GM21423 (cell line): ENCODE data around the gene NVL.
"Not testable (repeated sequence)": the region's sequence is repeated elsewhere in the genome, so short reads cannot be mapped to it uniquely, and the experiment has no call there.

Experiments
- ATAC-seq: cut with Tn5 transposase; IDR thresholded peaks from one replicate; pipeline ENCODE4 v1.9.1; 2021; ENCODE audit warnings: mild to moderate bottlenecking, moderate library complexity; ENCODE audit not compliant: unreplicated experiment

NVL gene

GRCh38 chr1:224329842-224330753 lies at the start of gene NVL:
Gene NVL (minus strand): TSS chr1:224330172. CDS start chr1:224330127, 45 bp downstream.
- peak; percentile 73 for ATAC-seq

- no peak for ATAC-seq
These were observed 49.1 kb upstream of the NVL start for GRCh38 chr1:224378855-224379631.

DNA sequence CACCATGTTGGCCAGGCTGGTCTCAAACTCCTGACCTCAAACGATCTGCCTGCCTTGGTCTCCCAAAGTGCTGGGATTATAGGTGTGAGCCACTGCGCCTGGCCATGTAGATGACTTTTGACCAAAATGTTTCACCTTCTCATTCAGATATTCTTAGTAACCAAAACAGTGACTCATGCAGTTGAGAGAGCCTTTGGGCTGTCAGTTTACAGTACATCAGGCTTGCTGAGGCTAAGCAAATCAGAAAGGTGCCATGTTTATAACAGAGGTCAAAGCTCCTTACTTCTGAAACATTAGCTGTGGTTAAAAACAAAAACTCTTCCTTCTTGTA lies 47.7 kb upstream of the NVL start:
- ATAC-seq = peak; percentile 71

GRCh38 chr1:224375059-224375458 lies 45.1 kb upstream of the NVL start:
- no peak for ATAC-seq

GRCh38 chr1:224373008-224373590 lies 43.1 kb upstream of the NVL start:
- ATAC-seq = no peak

DNA sequence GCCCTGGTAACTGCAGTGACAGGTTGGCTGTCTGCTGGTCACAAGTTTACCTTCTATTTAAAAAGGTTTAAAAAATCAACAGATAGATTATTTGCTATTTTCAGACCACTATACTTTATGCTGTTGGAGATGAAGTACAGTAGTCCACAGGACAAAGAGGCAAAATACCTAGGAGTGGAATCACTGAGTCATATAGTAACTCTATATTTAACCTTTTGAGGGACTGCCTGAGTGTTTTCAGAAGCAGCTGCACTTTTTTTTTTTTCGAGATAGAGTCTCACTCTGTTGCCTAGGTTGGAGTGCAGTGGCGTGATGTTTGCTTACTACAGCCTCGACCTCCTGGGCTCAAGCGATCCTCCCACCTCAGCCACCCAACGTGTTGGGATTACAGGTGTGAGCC lies 38.4 kb upstream of the NVL start:
- peak; percentile 72 for ATAC-seq

DNA sequence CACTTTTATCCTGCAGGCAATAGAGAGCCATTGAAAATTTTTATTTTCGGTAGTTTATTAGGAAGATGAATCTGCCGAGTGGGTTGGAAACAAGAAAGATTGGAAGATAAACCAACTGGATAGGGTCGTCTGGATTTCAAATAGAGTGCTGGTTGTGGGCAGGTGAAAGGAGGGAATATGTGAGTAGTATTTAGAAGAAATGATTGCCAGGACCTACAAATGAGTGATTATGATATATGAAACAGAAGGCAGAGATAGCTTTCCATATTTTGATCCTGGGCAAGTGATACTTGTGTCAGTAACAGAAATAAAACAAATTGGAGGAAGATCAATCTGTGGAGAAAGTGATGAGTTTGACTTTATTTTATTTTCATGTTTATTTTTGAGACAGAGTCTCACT lies 29.2 kb upstream of the NVL start:
- no peak for ATAC-seq

GRCh38 chr1:224358237-224358636 lies 28.3 kb upstream of the NVL start:
- ATAC-seq = no peak

GRCh38 chr1:224357626-224358124 lies 27.7 kb upstream of the NVL start:
- no peak for ATAC-seq

- peak; percentile 98 for ATAC-seq
These were observed 27.0 kb upstream of the NVL start, which contains the start of gene CNIH4 for GRCh38 chr1:224356685-224357625. Gene CNIH4 (plus strand): TSS chr1:224356879. CDS start chr1:224356925, 46 bp downstream.

DNA sequence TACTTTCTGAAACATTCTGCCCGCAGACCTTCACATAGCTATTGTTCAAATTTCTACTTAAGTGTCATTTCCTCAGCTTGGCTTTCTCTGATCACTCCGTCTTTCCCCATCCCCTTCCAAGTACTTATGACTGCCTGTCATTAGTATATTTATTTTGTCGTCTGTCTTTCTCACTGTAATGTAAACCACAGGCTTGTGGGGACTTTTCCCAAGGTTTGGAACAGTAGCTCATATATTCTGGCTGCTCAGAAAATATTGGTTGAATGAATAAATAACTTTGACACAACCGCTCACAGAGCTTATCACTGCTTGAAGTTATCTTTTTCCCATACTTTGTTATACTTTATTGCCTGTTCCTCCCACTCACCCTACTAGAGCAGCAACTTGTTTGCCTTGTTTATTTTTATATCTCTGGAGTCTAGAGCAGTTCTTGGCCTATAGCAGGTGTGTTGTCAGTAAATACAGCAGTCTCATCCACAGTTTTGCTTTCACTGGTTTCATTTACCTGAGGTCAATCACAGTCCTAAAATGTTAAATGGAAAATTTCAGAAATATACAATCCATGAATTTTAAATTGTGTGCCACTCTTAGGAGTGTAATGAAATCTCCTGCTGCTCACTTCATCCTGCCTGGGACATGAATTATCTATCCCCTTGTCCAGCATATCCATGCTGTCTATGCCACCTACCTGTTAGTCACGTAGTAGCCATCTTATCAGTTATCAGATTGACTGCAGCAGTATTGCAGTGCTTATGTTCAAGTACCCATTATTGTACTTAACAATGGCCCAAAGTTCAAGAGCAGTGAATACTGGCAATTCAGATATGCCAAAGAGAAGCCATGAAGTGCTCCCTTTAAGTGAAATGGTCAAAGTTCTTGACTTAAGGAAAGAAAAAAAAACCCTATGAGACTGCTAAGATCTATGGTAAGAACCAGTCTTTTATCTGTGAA lies 24.3 kb upstream of the NVL start:
- no peak for ATAC-seq

DNA sequence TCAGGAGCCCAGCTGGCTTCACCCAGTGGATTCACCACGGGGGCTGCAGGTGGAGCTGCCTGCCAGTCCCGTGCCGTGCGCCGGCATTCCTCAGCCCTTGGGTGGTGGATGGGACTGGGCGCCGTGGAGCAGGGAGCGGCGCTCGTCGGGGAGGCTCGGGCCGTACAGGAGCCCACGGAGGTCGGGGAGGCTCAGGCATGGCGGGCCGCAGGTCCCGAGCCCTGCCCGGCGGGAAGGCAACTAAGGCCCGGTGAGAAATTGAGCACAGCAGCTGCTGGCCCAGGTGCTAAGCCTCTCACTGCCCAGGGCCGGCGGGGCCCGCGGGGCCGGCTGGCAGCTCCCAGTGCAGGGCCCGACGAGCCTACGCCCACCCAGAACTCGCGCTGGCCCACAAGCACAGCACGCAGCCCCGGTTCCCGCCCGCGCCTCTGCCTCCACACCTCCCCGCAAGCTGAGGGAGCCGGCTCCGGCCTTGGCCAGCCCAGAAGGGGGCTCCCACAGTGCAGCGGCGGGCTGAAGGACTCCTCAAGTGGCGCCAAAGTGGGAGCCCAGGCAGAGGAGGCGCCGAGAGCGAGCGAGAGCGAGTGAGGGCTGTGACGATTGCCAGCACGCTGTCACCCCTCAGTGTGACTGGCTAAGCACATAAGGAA lies 22.6 kb upstream of the NVL start:
- not testable (repeated sequence) for ATAC-seq

DNA sequence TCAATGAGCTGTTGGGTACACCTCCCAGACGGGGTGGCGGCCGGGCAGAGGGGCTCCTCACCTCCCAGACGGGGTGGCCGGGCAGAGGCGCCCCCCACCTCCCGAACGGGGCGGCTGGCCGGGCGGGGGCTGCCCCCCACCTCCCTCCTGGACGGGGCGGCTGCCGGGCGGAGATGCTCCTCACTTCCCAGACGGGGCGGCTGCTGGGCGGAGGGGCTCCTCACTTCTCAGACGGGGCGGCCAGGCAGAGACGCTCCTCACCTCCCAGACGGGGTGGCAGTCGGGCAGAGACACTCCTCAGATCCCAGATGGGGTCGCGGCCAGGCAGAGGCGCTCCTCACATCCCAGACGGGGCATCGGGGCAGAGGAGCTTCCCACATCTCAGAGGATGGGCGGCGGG lies 19.7 kb upstream of the NVL start:
- not testable (repeated sequence) for ATAC-seq

- no peak for ATAC-seq
These were observed 18.2 kb upstream of the NVL start for GRCh38 chr1:224348137-224348536.

DNA sequence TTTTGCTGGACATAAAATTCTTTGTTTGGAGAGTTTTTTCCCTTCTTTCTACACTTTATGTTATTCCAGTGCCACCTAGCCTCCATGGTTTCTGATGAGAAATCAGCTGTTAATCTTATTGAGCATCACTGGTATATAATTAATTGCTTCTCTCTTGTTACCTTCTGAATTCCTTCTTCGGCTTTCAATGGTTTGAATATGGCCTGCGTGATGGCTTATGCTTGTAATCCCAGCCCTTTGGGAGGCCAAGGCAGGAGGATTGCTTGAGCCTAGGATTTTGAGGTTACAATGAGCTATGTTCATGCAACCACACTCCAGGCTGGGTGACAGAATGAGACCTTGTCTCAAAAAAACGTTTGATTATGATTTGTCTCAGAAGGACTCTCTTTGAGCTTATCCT lies 13.7 kb upstream of the NVL start:
- no peak for ATAC-seq

DNA sequence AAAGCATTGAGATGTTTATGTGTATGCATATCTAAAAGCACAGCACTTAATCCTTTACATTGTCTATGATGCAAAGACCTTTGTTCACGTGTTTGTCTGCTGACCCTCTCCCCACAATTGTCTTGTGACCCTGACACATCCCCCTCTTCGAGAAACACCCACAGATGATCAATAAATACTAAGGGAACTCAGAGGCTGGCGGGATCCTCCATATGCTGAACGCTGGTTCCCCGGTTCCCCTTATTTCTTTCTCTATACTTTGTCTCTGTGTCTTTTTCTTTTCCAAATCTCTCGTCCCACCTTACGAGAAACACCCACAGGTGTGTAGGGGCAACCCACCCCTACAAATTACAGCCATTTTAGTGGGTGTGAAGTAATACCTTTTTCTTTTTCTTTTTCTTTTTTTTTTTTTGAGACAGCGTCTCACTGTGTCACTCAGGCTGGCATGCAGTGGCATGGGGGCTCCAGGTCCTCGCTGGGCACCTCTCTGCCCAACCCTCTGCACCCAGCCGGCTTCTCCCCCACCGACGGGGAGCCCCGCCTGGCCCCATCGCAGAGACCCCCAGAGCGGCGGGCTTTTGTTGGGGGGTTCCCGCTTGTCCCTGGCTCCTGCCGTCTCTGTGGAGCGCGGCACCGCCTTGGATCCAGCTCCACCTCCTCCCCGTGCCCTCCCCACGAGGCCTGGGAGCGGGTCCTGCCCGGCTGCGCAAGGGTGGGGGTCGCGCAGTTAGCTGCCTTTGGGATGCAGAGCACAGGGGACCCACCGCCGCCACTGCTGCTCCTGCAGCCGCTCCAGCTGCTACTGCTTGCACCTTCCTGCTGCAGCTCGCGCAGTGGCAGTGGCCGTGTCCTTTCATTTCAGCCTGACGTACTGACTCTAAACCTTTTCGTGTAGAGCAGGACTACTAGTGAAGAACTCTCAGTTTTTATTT lies 10.7 kb upstream of the NVL start:
- peak; percentile 83 for ATAC-seq

DNA sequence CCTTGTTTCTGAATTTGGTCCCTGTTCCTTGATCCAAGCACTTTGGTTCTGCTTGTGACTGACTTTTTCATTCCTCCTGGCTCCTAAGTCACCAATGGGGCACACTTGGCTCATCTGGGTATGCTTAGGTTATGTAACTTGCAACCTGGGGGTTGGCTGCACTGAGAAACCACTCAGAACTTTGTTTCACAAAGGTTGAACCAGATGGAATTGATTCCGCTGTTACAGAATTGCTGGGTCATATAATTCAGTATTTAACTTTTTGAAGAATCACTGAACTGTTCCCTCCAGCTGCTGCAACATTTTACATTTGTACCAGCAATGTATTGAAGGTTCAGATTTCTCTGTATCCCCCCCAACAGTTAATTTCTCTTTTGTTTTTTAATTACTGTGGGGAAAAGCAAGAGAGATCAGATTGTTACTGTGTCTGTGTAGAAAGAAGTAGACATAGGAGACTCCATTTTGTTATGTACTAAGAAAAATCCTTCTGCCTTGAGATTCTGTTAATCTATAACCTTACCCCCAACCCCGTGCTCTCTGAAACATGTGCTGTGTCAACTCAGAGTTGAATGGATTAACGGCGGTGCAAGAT lies 9.6 kb upstream of the NVL start:
- ATAC-seq = no peak
